OCI-LY1 (cell line): Measurements from ENCODE around the gene MAGI1.

Source experiments
- EZH2 ChIP-seq: fragments of 200-600 bp; sonication (generic), shearing (Covaris generic); IDR thresholded peaks from 2 replicates; pipeline ENCODE4 v1.8.0; 2017; ENCODE audit warnings: borderline replicate concordance, mixed run types, mild to moderate bottlenecking, antibody characterized with exemption, low read length, moderate library complexity, mixed read lengths
- TF ChIP-seq, protein P1 (sequence below): fragments of 200-600 bp; sonication (generic), shearing (Covaris generic); IDR thresholded peaks from 2 replicates; pipeline ENCODE4 v1.5.1; 2017; ENCODE audit warnings: mild to moderate bottlenecking, antibody characterized with exemption, low read length, moderate library complexity, mixed read lengths

- TF ChIP-seq, protein P1, sequence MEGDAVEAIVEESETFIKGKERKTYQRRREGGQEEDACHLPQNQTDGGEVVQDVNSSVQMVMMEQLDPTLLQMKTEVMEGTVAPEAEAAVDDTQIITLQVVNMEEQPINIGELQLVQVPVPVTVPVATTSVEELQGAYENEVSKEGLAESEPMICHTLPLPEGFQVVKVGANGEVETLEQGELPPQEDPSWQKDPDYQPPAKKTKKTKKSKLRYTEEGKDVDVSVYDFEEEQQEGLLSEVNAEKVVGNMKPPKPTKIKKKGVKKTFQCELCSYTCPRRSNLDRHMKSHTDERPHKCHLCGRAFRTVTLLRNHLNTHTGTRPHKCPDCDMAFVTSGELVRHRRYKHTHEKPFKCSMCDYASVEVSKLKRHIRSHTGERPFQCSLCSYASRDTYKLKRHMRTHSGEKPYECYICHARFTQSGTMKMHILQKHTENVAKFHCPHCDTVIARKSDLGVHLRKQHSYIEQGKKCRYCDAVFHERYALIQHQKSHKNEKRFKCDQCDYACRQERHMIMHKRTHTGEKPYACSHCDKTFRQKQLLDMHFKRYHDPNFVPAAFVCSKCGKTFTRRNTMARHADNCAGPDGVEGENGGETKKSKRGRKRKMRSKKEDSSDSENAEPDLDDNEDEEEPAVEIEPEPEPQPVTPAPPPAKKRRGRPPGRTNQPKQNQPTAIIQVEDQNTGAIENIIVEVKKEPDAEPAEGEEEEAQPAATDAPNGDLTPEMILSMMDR = no peak
- TF ChIP-seq EZH2 = no peak
Observed at GRCh38 chr3:65883613-65884012, 155.1 kb downstream of the MAGI1 start.
